OCI-LY1 (cell line): ENCODE data around the gene MAST4.

Experiments used
- CTCF ChIP-seq: fragments of 200-600 bp; sonication (generic), shearing (Covaris generic); IDR thresholded peaks from 2 replicates; pipeline ENCODE4 v1.5.1; 2017; ENCODE audit warnings: mild to moderate bottlenecking, antibody characterized with exemption, low read length, moderate library complexity, mixed read lengths
- EZH2 ChIP-seq: fragments of 200-600 bp; sonication (generic), shearing (Covaris generic); IDR thresholded peaks from 2 replicates; pipeline ENCODE4 v1.8.0; 2017; ENCODE audit warnings: borderline replicate concordance, mixed run types, mild to moderate bottlenecking, antibody characterized with exemption, low read length, moderate library complexity, mixed read lengths

- TF ChIP-seq CTCF (no peak), EZH2 (no peak)
These were observed 430.1 kb downstream of the MAST4 start for GRCh38 chr5:67026278-67026677.
